SK-N-SH (cell line): Measurements from ENCODE around the gene MUTYH. TPM values are rescaled to one million over a fixed set of nuclear protein-coding genes. Genes with fewer than 3 reads are reported as not detected.
A peak's percentile ranks its signal among the peaks of the same experiment; 100 is the strongest.

ENCODE experiments used
- CTCF ChIA-PET: fragments of 300-600, 350-600 bp; formaldehyde crosslinking; extraction: SDS; loops from one replicate; lab custom pipeline; 2021; lab: Yijun Ruan, JAX
- POLR2A ChIA-PET: fragments of 350-600 bp; sonication (Branson Sonifier 250); formaldehyde crosslinking; extraction: SDS; loops from one replicate; lab custom pipeline; 2020; ENCODE audit warnings: antibody characterized with exemption, inconsistent platforms; lab: Yijun Ruan, JAX
- DNase-seq: peaks from one replicate; pipeline ENCODE4 v3.0.0; 2012
- H2AFZ ChIP-seq: fragments of 200-600 bp; sonication (generic); 2 replicates; pipeline ENCODE4 v1.8.1; 2016; ENCODE audit warnings: antibody characterized with exemption, mild to moderate bottlenecking, low read depth
- H3F3A ChIP-seq: fragments of 200-600 bp; sonication (generic); replicated peaks from 2 replicates; pipeline ENCODE3; 2016; ENCODE audit warnings: antibody characterized with exemption, mild to moderate bottlenecking; ENCODE audit not compliant: insufficient read depth
- H3K27ac ChIP-seq, 2 experiments: fragments of 200-500 bp in 1 of 2; fragments of 200-600 bp in 1 of 2; sonication (Bioruptor generic) in 1 of 2; sonication (generic), shearing (Covaris generic) in 1 of 2; 2 replicates each; pipeline versions ENCODE4 v1.5.1 to v1.6.1; 2014 to 2016; ENCODE audit warnings: low read depth in 2 of 2, inconsistent platforms in 1 of 2, low read length in 1 of 2, mild to moderate bottlenecking in 1 of 2, mixed read lengths in 1 of 2
- H3K27me3 ChIP-seq: fragments of 200-600 bp; sonication (generic), shearing (Covaris generic); 2 replicates; pipeline ENCODE4 v1.6.1; 2016; ENCODE audit warnings: mixed run types; ENCODE audit not compliant: insufficient read depth
- H3K36me3 ChIP-seq, 2 experiments: fragments of 200-500 bp in 1 of 2; fragments of 200-600 bp in 1 of 2; sonication (Bioruptor generic) in 1 of 2; sonication (generic) in 1 of 2; replicated peaks in 1 of 2; 2 replicates each; pipeline versions ENCODE3 to v1.5.1; 2014 to 2016; ENCODE audit warnings: low read length in 1 of 2, mild to moderate bottlenecking in 1 of 2; ENCODE audit not compliant: insufficient read depth in 2 of 2, control insufficient read depth in 1 of 2
- H3K4me1 ChIP-seq, 2 experiments: fragments of 200-500 bp in 1 of 2; fragments of 200-600 bp in 1 of 2; sonication (Bioruptor generic) in 1 of 2; sonication (generic), shearing (Covaris generic) in 1 of 2; 2 replicates each; pipeline versions ENCODE4 v1.5.1 to v1.6.1; 2014 to 2016; ENCODE audit warnings: low read depth in 1 of 2, low read length in 1 of 2, mixed run types in 1 of 2; ENCODE audit not compliant: insufficient read depth in 2 of 2, control insufficient read depth in 1 of 2
- H3K4me2 ChIP-seq: fragments of 200-600 bp; sonication (generic), shearing (Covaris generic); 2 replicates; pipeline ENCODE4 v1.6.1; 2017; ENCODE audit warnings: mixed run types
- H3K4me3 ChIP-seq, 2 experiments: fragments of 200-500 bp in 1 of 2; fragments of 200-600 bp in 1 of 2; sonication (Bioruptor generic) in 1 of 2; sonication (generic), shearing (Covaris generic) in 1 of 2; 2 replicates each; pipeline versions ENCODE4 v1.5.1 to v1.8.1; 2014 to 2016; ENCODE audit warnings: low read depth in 2 of 2, inconsistent platforms in 1 of 2, low read length in 1 of 2, mild to moderate bottlenecking in 1 of 2, mixed read lengths in 1 of 2, moderate library complexity in 1 of 2
- H3K79me2 ChIP-seq: fragments of 200-600 bp; sonication (generic); 2 replicates; pipeline ENCODE4 v1.8.1; 2017; ENCODE audit warnings: mild to moderate bottlenecking; ENCODE audit not compliant: insufficient read depth
- H3K9ac ChIP-seq: fragments of 200-600 bp; sonication (generic); 2 replicates; pipeline ENCODE4 v1.6.1; 2017; ENCODE audit warnings: mixed run types
- H3K9me2 ChIP-seq: fragments of 200-600 bp; sonication (generic); 2 replicates; pipeline ENCODE4 v1.6.1; 2017; ENCODE audit warnings: mixed run types
- H3K9me3 ChIP-seq: fragments of 200-600 bp; sonication (generic); 2 replicates; pipeline ENCODE4 v1.6.1; 2017; ENCODE audit warnings: mixed run types, mild to moderate bottlenecking, moderate library complexity
- H4K20me1 ChIP-seq: fragments of 200-600 bp; sonication (generic); 2 replicates; pipeline ENCODE4 v1.6.1; 2017; ENCODE audit warnings: mild to moderate bottlenecking, mixed run types; ENCODE audit not compliant: insufficient read depth
- CHD2 ChIP-seq: fragments of 150-350 bp; IDR thresholded peaks from 2 replicates; pipeline ENCODE4 v1.6.1; 2018; ENCODE audit warnings: low read length; ENCODE audit not compliant: partially characterized antibody
- EP300 ChIP-seq, 2 experiments: IDR thresholded peaks; 2 replicates each; pipeline versions ENCODE4 v1.4.0 to v1.6.1; 2012; ENCODE audit warnings: borderline replicate concordance in 1 of 2, low read depth in 1 of 2, low read length in 1 of 2
- FOSL2 ChIP-seq: IDR thresholded peaks from 2 replicates; pipeline ENCODE4 v1.4.0; 2012; ENCODE audit warnings: low read depth, mild to moderate bottlenecking, moderate library complexity, borderline replicate concordance
- FOXJ3 ChIP-seq: sonication (generic); formaldehyde crosslinking; IDR thresholded peaks from 2 replicates; pipeline ENCODE4 v1.5.1; 2020; ENCODE audit warnings: mild to moderate bottlenecking, missing genetic modification reagents
- FOXM1 ChIP-seq: IDR thresholded peaks from 2 replicates; pipeline ENCODE4 v1.4.0; 2012; ENCODE audit warnings: low read depth, mild to moderate bottlenecking
- GABPA ChIP-seq: IDR thresholded peaks from 2 replicates; pipeline ENCODE4 v1.4.0; 2012; ENCODE audit warnings: low read depth, mild to moderate bottlenecking
- GATA2 ChIP-seq: sonication (generic); formaldehyde crosslinking; IDR thresholded peaks from 2 replicates; pipeline ENCODE4 v1.5.0; 2020; ENCODE audit warnings: mild to moderate bottlenecking, missing genetic modification reagents
- IRF3 ChIP-seq: fragments of 150-350 bp; IDR thresholded peaks from 2 replicates; pipeline ENCODE4 v1.6.1; 2016; ENCODE audit warnings: mild to moderate bottlenecking, low read depth, low read length
- JUND ChIP-seq: IDR thresholded peaks from 2 replicates; pipeline ENCODE4 v1.4.0; 2012
- NFIC ChIP-seq: IDR thresholded peaks from 2 replicates; pipeline ENCODE4 v1.4.0; 2012; ENCODE audit warnings: borderline replicate concordance
- NRF1 ChIP-seq: IDR thresholded peaks from 2 replicates; pipeline ENCODE4 v1.6.1; 2012; ENCODE audit warnings: low read depth, mild to moderate bottlenecking, low read length
- POLR2AphosphoS5 ChIP-seq: IDR thresholded peaks from 2 replicates; pipeline ENCODE4 v1.6.1; 2012; ENCODE audit warnings: low read depth, low read length
- RAD21 ChIP-seq: IDR thresholded peaks from 2 replicates; pipeline ENCODE4 v1.6.1; 2012; ENCODE audit warnings: mild to moderate bottlenecking, low read length
- RCOR1 ChIP-seq: fragments of 150-350 bp; IDR thresholded peaks from 2 replicates; pipeline ENCODE4 v1.6.1; 2017; ENCODE audit warnings: antibody characterized with exemption, low read length
- RFX5 ChIP-seq: IDR thresholded peaks from 2 replicates; pipeline ENCODE4 v1.6.1; 2012; ENCODE audit warnings: mild to moderate bottlenecking, improper control_type of control experiment, low read length
- RXRA ChIP-seq: IDR thresholded peaks from 2 replicates; pipeline ENCODE4 v1.4.0; 2012; ENCODE audit warnings: low read depth, mild to moderate bottlenecking, borderline replicate concordance
- SIN3A ChIP-seq: IDR thresholded peaks from 2 replicates; pipeline ENCODE4 v1.6.1; 2012; ENCODE audit warnings: low read depth, mild to moderate bottlenecking, low read length, moderate library complexity, borderline replicate concordance
- SMC3 ChIP-seq: IDR thresholded peaks from 2 replicates; pipeline ENCODE4 v1.6.1; 2012; ENCODE audit warnings: low read depth, low read length, improper control_type of control experiment
- TCF12 ChIP-seq: IDR thresholded peaks from 2 replicates; pipeline ENCODE4 v1.4.0; 2012
- TEAD4 ChIP-seq: IDR thresholded peaks from 2 replicates; pipeline ENCODE4 v1.4.0; 2012; ENCODE audit warnings: mild to moderate bottlenecking, borderline replicate concordance; ENCODE audit not compliant: insufficient read depth
- USF1 ChIP-seq: IDR thresholded peaks from 2 replicates; pipeline ENCODE4 v1.4.0; 2012; ENCODE audit warnings: low read depth, borderline replicate concordance
- ZBTB33 ChIP-seq: IDR thresholded peaks from 2 replicates; pipeline ENCODE4 v1.4.0; 2012; ENCODE audit warnings: low read depth, borderline replicate concordance
- WGBS: methylation state at CpG from one replicate; pipeline ENCODE4 v1.1.6; 2017; ENCODE audit warnings: low lambda C conversion rate; 5-methylcytosine and 5-hydroxymethylcytosine counted together
- polyA plus RNA-seq, 3 experiments: library from polyadenylated mRNA; depleted of rRNA; stranded (reverse); fragments of >200 nt; gene quantifications; 2 replicates each; pipeline ENCODE4 v1.2.3, GENCODE V29; 2012
- TF ChIP-seq, protein P1 (sequence below): IDR thresholded peaks from 2 replicates; pipeline ENCODE4; 2012
- TF ChIP-seq, protein P2 (sequence below): IDR thresholded peaks from 2 replicates; pipeline ENCODE4 v1.4.0; 2012; ENCODE audit warnings: low read depth
- TF ChIP-seq, protein P3 (sequence below): IDR thresholded peaks from 2 replicates; pipeline ENCODE4 v1.6.1; 2012; ENCODE audit warnings: mild to moderate bottlenecking, low read depth, low read length, moderate library complexity

The MUTYH gene
- polyA plus RNA-seq, 1 of the 3 experiments (the other 2 are of a cell fraction): 23.3 TPM

GRCh38 chr1:45299981-45300668, 40.1 kb downstream of the MUTYH start:
- H3K4me1 ChIP-seq: peaks cover 0 to 13% of the 10 kb centered on the region in 2 experiments; a peak in 1 of 4 replicates
- no peak overlapping the region for H3K27ac ChIP-seq
- H3K4me3 ChIP-seq: no peak overlapping the region
- no peaks in the 10 kb centered on the region for H4K20me1 ChIP-seq
- no peak overlapping the region for H3K9ac ChIP-seq
- no peaks in the 10 kb centered on the region for H3K9me3 ChIP-seq
- no peaks in the 10 kb centered on the region for H3K79me2 ChIP-seq
- peaks cover 10% of the 10 kb centered on the region for H3F3A ChIP-seq
- POLR2A ChIA-PET: interaction anchor here (1.0 to 4.6 kb wide), 3 partner anchors 95 to 287 kb away, joined by 7 to 50 read pairs (median 10); partner anchors contain the start of genes HECTD3 and UROD
- H3K4me2 ChIP-seq: no peak overlapping the region
- DNase-seq: peak; percentile 66
- no peaks in the 10 kb centered on the region for H3K9me2 ChIP-seq
- H2AFZ ChIP-seq: no peak overlapping the region
- WGBS: 10% methylated on average over 4 of the region's 4 CpGs
- H3K27me3 ChIP-seq: no peaks in the 10 kb centered on the region
- H3K36me3 ChIP-seq: no peaks in the 10 kb centered on the region
- CTCF ChIA-PET: interaction anchor here (0.6 to 14.7 kb wide), 39 partner anchors 8 to 909 kb away, joined by 3 to 470 read pairs (median 4); partner anchors contain the start of genes HECTD3, RNU5D-1 and UROD
- TF ChIP-seq SMC3 (peak; percentile 78), SIN3A (no peak), IRF3 (no peak), RFX5 (no peak), GATA2 (no peak), POLR2AphosphoS5 (no peak), TEAD4 (no peak), ZBTB33 (no peak), CHD2 (peak; percentile 27), TCF12 (no peak), GABPA (no peak), RAD21 (peak; percentile 97), FOXJ3 (no peak), FOSL2 (no peak), NFIC (no peak), NRF1 (no peak), USF1 (no peak), RCOR1 (no peak), EP300 (IDR thresholded peaks at IDR 0.05; ENCODE audit: borderline replicate concordance in 1 of 2, low read depth in 1 of 2, low read length in 1 of 2) (no peak), RXRA (no peak), JUND (no peak), FOXM1 (no peak)
- TF ChIP-seq, protein P1, sequence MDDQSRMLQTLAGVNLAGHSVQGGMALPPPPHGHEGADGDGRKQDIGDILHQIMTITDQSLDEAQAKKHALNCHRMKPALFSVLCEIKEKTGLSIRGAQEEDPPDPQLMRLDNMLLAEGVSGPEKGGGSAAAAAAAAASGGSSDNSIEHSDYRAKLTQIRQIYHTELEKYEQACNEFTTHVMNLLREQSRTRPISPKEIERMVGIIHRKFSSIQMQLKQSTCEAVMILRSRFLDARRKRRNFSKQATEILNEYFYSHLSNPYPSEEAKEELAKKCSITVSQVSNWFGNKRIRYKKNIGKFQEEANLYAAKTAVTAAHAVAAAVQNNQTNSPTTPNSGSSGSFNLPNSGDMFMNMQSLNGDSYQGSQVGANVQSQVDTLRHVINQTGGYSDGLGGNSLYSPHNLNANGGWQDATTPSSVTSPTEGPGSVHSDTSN: no peak
- TF ChIP-seq, protein P2, sequence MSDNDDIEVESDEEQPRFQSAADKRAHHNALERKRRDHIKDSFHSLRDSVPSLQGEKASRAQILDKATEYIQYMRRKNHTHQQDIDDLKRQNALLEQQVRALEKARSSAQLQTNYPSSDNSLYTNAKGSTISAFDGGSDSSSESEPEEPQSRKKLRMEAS: no peak
- TF ChIP-seq, protein P3, sequence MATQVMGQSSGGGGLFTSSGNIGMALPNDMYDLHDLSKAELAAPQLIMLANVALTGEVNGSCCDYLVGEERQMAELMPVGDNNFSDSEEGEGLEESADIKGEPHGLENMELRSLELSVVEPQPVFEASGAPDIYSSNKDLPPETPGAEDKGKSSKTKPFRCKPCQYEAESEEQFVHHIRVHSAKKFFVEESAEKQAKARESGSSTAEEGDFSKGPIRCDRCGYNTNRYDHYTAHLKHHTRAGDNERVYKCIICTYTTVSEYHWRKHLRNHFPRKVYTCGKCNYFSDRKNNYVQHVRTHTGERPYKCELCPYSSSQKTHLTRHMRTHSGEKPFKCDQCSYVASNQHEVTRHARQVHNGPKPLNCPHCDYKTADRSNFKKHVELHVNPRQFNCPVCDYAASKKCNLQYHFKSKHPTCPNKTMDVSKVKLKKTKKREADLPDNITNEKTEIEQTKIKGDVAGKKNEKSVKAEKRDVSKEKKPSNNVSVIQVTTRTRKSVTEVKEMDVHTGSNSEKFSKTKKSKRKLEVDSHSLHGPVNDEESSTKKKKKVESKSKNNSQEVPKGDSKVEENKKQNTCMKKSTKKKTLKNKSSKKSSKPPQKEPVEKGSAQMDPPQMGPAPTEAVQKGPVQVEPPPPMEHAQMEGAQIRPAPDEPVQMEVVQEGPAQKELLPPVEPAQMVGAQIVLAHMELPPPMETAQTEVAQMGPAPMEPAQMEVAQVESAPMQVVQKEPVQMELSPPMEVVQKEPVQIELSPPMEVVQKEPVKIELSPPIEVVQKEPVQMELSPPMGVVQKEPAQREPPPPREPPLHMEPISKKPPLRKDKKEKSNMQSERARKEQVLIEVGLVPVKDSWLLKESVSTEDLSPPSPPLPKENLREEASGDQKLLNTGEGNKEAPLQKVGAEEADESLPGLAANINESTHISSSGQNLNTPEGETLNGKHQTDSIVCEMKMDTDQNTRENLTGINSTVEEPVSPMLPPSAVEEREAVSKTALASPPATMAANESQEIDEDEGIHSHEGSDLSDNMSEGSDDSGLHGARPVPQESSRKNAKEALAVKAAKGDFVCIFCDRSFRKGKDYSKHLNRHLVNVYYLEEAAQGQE: no peak
